NCI-H146 treated with DMSO at 0.1 percent for 48 hours (cell line): ENCODE results near the gene CYB561.
A peak's percentile ranks its signal among the peaks of the same experiment; 100 is the strongest.

Source experiments
- DNase-seq: peaks from one replicate; lab custom pipeline; 2025; ENCODE audit not compliant: unreplicated experiment; lab: John Stamatoyannopoulos, UW

Gene CYB561

GRCh38 chr17:63452046-63452961, 6.2 kb upstream of the CYB561 start:
- no peak for DNase-seq

- no peak for DNase-seq
These were observed 5.0 kb upstream of the CYB561 start for GRCh38 chr17:63451150-63451549.

DNA sequence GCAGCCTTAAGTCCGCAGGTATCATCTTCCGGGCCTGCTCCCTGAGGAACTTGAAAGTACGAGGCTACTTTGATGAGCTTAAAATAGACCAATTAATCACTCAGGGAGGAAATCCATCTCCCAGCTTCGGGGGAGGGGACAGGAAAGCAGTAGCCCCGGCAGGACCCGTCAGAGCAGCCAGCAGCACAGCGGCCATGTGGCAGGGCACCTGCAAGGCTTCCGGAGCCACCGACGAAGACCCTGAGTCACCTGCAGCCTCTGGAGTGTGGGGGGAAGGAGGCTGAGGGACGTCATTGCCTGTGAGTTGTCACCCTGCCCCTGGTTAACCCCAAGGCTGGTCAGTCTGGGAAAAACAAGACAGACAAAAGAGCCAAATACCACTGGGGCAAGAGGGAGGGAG, 4.4 kb upstream of the CYB561 start:
- DNase-seq: no peak

GRCh38 chr17:63448655-63449054, 2.5 kb upstream of the CYB561 start:
- no peak for DNase-seq

GRCh38 chr17:63447471-63448009, 1.4 kb upstream of the CYB561 start:
- DNase-seq: peak; percentile 62

GRCh38 chr17:63446753-63447470, 806 bp upstream of the CYB561 start:
- peak; percentile 71 for DNase-seq

DNA sequence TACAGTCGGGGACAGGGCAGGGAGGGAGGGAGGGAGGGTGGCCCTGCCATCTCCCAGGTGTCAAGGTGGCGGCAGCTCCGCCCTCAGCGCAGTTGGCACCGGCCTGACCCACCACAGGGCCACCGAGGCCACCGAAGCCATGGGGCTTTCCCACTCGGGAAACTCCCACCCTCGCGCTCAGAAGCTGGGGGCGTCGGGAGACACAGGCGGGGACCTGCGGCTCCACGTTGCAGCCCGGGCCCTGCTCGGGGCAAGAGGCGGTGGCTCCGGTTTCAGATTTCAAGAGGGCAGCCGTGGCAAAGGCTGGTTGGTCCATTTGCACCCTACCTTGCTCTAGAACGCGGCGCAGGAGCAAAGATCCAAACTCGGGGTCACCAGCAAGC, 544 bp downstream of the CYB561 start:
- DNase-seq: no peak

- no peak for DNase-seq
These were observed 1.0 kb downstream of the CYB561 start for GRCh38 chr17:63445065-63445464.

GRCh38 chr17:63444457-63444856, 1.6 kb downstream of the CYB561 start:
- DNase-seq: no peak

DNA sequence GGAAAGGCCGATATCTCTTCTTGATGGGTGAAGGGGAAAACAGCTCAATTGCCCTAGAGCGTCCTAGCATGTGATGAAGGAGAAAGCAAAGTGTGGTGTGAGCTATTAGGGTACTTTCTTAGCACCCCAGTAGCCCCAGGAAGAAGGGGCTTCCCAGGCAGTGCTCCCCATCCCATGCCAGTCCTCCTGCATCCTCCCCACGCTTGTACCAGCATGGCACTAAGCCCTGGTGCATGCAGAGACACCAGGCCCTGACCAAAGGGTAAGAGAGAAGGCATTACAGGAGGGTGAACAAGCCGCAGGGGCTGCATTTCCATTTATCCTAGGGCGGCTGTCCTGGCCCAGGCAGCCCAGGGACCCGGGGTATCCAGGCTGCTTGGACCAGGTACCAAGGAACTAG, 3.1 kb downstream of the CYB561 start:
- DNase-seq: no peak

GRCh38 chr17:63442549-63443035, 3.5 kb downstream of the CYB561 start:
- no peak for DNase-seq

DNA sequence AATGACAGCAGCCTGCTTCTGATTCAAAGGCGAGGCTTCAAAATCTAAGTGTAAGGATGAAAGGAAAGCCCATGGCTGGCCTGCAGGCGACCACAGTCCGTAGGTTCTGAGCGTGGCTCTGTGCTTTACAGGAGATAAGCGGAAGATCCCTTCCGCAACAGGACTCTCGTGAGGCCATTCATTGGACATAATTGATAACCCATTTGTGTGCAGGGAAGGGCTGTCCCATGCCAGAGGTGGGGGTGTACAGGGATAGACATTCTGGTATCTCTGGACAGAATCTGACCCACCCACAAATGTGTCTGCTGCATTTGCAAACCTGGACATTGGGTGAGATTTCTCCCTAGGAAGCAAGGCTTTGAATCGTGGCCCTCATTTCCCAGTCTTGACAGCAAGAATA, 4.0 kb downstream of the CYB561 start:
- no peak for DNase-seq

GRCh38 chr17:63441654-63442053, 4.5 kb downstream of the CYB561 start:
- no peak for DNase-seq

DNA sequence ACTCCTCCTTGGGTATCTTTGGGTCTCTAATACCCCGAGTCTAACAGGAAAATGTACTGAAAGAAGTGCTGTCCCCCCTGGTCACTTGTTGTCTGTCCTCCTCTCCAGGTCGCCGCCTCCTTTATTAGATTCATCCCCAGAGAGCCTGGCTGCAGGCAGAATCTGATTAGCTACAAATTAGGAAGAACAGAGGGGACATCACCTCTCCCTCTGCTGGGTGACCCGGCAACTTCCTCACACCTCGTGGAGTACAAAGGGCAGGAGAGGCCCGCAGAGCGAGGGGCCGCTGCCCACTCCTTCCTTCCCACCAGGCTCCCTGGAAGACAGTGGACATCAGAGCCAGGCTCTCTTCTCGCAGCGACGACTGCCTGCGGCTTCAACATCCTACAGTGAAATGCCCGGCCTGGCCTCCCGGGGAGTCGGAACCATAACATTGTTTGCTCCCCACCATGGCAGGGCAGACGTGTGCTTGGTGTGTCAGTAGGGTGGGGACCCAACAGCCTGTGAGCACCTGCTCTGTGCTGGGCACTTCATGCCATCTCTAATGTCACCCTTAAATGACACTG, 5.3 kb downstream of the CYB561 start:
- DNase-seq: no peak

DNA sequence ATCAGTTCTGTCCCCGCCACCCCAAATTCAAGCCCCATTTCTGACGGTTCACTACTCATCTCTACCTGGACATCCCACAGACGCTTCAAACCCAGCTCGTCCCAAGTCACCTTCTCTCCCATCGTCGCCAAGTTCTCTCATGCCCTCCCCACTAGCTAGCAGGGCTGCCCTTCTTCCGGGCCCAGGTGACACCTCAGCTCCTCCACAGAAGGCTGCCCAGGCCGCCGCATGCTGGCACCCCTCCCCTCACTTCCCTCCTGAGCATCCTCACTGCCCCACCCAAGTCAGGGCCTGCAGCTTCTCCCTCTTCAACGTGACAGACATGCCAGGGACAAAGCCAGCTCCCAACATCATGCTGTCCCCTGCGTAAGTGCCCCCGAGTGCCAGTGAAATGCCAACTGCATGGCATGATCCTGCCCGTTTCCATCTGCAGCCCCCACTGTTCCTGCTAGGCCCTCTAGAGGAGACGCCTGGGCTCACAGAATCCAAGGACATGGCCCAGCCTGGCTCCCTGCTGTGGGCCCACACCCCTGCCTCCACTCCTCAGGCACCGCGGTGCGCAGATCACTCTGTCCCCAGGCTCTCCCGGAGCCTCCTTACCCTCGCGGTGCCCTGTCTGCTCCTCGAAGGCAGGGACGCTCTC, 5.9 kb downstream of the CYB561 start:
- no peak for DNase-seq

- no peak for DNase-seq
These were observed 6.4 kb downstream of the CYB561 start for GRCh38 chr17:63439687-63440086.

DNA sequence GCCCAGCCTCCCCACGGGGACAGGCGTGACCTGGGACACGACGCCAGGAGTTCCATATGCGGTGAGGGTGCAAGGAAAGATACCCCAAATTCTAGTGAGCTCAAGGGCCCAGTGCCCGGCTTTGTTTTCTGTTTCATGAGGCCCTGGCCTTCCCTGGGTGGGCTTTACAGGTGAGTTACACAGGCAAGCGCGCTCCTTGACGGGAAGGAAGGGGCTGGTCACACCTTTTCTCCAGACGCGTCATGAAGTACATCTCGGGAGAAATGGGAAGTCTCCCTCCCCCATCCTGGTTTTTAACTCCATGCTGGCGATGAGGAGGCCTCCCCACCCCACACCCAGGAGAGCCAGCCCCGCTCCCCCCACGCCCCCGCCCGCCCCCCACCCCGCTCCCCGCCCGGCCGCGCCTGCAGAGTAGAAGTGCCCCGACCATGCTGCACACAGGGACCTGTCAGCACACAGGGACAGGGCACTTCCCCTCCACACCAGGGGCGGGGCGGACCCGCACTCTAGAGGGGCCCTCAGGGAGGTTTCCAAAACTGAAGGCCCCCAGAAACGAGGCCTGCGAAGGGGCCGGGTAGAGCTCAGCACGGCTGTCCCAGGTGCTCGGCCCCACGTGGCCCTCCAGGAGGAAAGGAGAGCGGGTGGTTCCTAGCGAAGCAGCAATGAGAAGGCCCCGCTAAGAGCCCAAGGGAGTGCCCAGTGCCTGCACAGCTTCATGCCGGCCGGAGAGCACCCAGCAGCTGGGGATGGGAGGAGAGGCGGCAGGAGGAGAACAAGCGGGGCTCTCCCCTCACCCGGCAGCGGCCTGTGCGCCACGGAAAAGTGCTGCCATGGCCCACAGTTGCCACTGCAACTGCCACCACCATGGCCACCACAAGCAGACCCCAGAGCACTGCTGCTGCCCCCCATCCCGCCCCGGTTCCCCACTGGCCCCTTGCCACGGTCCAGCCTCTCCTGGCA, 7.7 kb downstream of the CYB561 start:
- no peak for DNase-seq

DNA sequence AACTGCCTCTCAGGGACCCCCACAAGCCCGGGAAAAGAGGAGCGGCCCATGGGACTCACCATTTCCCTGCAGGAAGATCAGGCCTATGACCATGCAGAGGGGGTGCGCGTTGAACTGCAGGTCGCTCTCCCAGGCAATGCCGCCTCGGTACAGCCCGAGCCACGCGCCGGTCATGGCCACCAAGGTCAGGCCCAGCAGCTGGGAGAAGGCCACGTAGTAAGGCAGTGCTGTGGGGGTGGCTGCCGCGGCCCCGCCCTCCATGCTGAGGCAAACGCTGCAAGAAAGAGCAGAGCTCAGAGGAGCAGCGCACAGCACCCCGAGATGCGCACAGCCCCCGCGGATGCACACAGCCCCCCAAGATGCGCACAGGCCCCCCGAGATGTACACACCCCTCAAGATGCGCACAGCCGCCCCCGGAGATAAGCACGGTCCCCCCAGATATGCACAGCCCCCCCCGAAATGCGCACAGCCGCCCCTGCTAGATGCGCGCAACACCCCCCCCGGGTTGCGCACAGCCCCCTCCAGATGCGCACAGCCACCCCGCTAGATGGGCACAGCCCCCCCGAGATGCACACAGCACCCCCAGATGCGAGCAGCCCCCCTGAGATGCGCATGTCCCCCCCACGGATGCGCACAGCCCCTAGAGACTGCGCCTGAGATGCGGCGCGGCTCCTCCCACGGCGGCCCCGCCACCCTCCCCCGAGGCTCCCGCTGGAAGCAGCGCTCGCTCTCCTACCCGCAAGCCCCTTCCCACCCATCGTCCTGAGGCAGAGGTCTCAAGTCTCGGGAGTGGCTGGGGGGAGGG, 8.6 kb downstream of the CYB561 start:
- DNase-seq: no peak

GRCh38 chr17:63436523-63437110, 9.5 kb downstream of the CYB561 start:
- no peak for DNase-seq
